ENCODE measurements around the gene KLHL14. TPM values are rescaled to one million over a fixed set of nuclear protein-coding genes. Genes with fewer than 3 reads are reported as not detected.
A peak's percentile ranks its signal among the peaks of the same experiment; 100 is the strongest.

KLHL14 gene, protein sequence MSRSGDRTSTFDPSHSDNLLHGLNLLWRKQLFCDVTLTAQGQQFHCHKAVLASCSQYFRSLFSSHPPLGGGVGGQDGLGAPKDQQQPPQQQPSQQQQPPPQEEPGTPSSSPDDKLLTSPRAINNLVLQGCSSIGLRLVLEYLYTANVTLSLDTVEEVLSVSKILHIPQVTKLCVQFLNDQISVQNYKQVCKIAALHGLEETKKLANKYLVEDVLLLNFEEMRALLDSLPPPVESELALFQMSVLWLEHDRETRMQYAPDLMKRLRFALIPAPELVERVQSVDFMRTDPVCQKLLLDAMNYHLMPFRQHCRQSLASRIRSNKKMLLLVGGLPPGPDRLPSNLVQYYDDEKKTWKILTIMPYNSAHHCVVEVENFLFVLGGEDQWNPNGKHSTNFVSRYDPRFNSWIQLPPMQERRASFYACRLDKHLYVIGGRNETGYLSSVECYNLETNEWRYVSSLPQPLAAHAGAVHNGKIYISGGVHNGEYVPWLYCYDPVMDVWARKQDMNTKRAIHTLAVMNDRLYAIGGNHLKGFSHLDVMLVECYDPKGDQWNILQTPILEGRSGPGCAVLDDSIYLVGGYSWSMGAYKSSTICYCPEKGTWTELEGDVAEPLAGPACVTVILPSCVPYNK
- total RNA-seq, result 41.7 and 46.5 TPM in 2 replicates

- ChIA-PET POLR2A (interaction anchor here (0.6 to 6.3 kb wide), 29 partner anchors 9 to 754 kb away, joined by 3 to 105 read pairs (median 5); partner anchors contain the start of gene RNF125), CTCF (interaction anchor here (0.7 to 2.0 kb wide), 7 partner anchors 28 to 146 kb away, joined by 3 to 8 read pairs (median 5); no protein-coding TSS in a partner anchor)
- Mint-ChIP-seq H3K27me3 (no peaks in the 10 kb centered on the region), H3K9me3 (no peaks in the 10 kb centered on the region), H3K4me1 (peaks cover 59% of the 10 kb centered on the region), H3K36me3 (ENCODE audit: low read depth) (peaks cover 28% of the 10 kb centered on the region), H3K27ac (peak within 1 kb of the TSS; percentile 89), H3K4me3 (peak within 1 kb of the TSS; percentile 96)
- intact Hi-C loops (cut with micrococcal nuclease), result loop anchor here (1.0 to 5.0 kb wide), 5 partner anchors 31 to 680 kb away; partner anchors contain the start of gene RNF138
- DNase-seq (no peak), ATAC-seq (ENCODE audit: low read depth) (peak; percentile 45)
- TF ChIP-seq, protein P1, sequence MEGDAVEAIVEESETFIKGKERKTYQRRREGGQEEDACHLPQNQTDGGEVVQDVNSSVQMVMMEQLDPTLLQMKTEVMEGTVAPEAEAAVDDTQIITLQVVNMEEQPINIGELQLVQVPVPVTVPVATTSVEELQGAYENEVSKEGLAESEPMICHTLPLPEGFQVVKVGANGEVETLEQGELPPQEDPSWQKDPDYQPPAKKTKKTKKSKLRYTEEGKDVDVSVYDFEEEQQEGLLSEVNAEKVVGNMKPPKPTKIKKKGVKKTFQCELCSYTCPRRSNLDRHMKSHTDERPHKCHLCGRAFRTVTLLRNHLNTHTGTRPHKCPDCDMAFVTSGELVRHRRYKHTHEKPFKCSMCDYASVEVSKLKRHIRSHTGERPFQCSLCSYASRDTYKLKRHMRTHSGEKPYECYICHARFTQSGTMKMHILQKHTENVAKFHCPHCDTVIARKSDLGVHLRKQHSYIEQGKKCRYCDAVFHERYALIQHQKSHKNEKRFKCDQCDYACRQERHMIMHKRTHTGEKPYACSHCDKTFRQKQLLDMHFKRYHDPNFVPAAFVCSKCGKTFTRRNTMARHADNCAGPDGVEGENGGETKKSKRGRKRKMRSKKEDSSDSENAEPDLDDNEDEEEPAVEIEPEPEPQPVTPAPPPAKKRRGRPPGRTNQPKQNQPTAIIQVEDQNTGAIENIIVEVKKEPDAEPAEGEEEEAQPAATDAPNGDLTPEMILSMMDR (IDR thresholded peaks at IDR 0.05), result no peak
Measured at GRCh38 chr18:32772581-32773381, at the start of gene KLHL14. Gene KLHL14 (minus strand): TSS chr18:32773023. CDS start chr18:32770591, 2,432 bp downstream.

GRCh38 chr18:32822197-32822596 lies 49.4 kb upstream of the KLHL14 start:
- Mint-ChIP-seq H3K4me1 (no peaks in the 10 kb centered on the region), H3K27ac (no peak overlapping the region), H3K36me3 (ENCODE audit: low read depth) (no peaks in the 10 kb centered on the region), H3K4me3 (no peak overlapping the region), H3K27me3 (no peaks in the 10 kb centered on the region), H3K9me3 (no peaks in the 10 kb centered on the region)
- ChIA-PET POLR2A (no interaction called here), CTCF (no interaction called here)
- TF ChIP-seq, protein P1 (IDR thresholded peaks at IDR 0.05), result no peak
- ATAC-seq (ENCODE audit: low read depth) (no peak), DNase-seq (no peak)
- intact Hi-C loops (cut with micrococcal nuclease), result no loop called here

GRCh38 chr18:32815881-32816280 lies 43.1 kb upstream of the KLHL14 start:
- CTCF ChIA-PET, result interaction anchor here (1.1 kb wide), 1 partner anchor 76 kb away, joined by 3 read pairs; no protein-coding TSS in a partner anchor
- intact Hi-C loops (cut with micrococcal nuclease), result loop anchor here (5.0 kb wide), 2 partner anchors 101 to 104 kb away; no protein-coding TSS in a partner anchor
- Mint-ChIP-seq H3K27me3 (no peaks in the 10 kb centered on the region), H3K9me3 (no peaks in the 10 kb centered on the region), H3K27ac (peak overlapping the region; percentile 14), H3K4me3 (peak overlapping the region; percentile 6), H3K36me3 (ENCODE audit: low read depth) (no peaks in the 10 kb centered on the region), H3K4me1 (peaks cover 15% of the 10 kb centered on the region)
- peak; percentile 34 for ATAC-seq (ENCODE audit: low read depth)
- POLR2A ChIA-PET, result interaction anchor here (0.9 to 1.0 kb wide), 2 partner anchors 9 to 12 kb away, joined by 3 to 4 read pairs; no protein-coding TSS in a partner anchor
- TF ChIP-seq, protein P1 (IDR thresholded peaks at IDR 0.05), result no peak
- DNase-seq, result no peak

GRCh38 chr18:32812342-32812741 lies 39.5 kb upstream of the KLHL14 start:
- peaks cover 20% of the 10 kb centered on the region for H3K4me1 Mint-ChIP-seq
- no peaks in the 10 kb centered on the region for H3K27me3 Mint-ChIP-seq
- intact Hi-C loops (cut with micrococcal nuclease), result no loop called here
- no peak overlapping the region for H3K27ac Mint-ChIP-seq
- TF ChIP-seq, protein P1 (IDR thresholded peaks at IDR 0.05), result no peak
- no peak overlapping the region for H3K4me3 Mint-ChIP-seq
- H3K9me3 Mint-ChIP-seq, result no peaks in the 10 kb centered on the region
- ChIA-PET POLR2A (no interaction called here), CTCF (interaction anchor here (1.2 kb wide), 1 partner anchor 27 kb away, joined by 4 read pairs; no protein-coding TSS in a partner anchor)
- ATAC-seq (ENCODE audit: low read depth) (no peak), DNase-seq (no peak)
- H3K36me3 Mint-ChIP-seq (ENCODE audit: low read depth), result no peaks in the 10 kb centered on the region
